ENCODE measurements around the gene ABAT.

- TF ChIP-seq CTCF (IDR thresholded peaks at IDR 0.05; ENCODE audit: control extremely low read depth in 1 of 3, insufficient read depth in 1 of 3, low read depth in 1 of 3, low read length in 3 of 3) = no peak
- TF ChIP-seq USF2 (IDR thresholded peaks at IDR 0.05; ENCODE audit: low read length) = no peak
- TF ChIP-seq TEAD4 (IDR thresholded peaks at IDR 0.05; ENCODE audit: low read depth, low read length) = no peak
- TF ChIP-seq EP300 (IDR thresholded peaks at IDR 0.05; ENCODE audit: borderline replicate concordance in 1 of 2, low read depth in 2 of 2, low read length in 2 of 2) = no peak
Measured at GRCh38 chr16:8742068-8742467, 67.7 kb downstream of the ABAT start.
